Loucy (cell line): ENCODE measurements around the gene MAML2.

Source experiments
- EZH2phosphoT487 ChIP-seq: fragments of 200-600 bp; IDR thresholded peaks from 2 replicates; pipeline ENCODE4 v1.6.1; 2018; ENCODE audit warnings: antibody characterized with exemption, mild to moderate bottlenecking, moderate library complexity, borderline replicate concordance
- TF ChIP-seq, protein P1 (sequence below): fragments of 200-600 bp; sonication (generic); conservative IDR thresholded peaks from 2 replicates; pipeline ENCODE4 v1.5.1; 2014; ENCODE audit warnings: mild to moderate bottlenecking, antibody characterized with exemption, low read length

DNA sequence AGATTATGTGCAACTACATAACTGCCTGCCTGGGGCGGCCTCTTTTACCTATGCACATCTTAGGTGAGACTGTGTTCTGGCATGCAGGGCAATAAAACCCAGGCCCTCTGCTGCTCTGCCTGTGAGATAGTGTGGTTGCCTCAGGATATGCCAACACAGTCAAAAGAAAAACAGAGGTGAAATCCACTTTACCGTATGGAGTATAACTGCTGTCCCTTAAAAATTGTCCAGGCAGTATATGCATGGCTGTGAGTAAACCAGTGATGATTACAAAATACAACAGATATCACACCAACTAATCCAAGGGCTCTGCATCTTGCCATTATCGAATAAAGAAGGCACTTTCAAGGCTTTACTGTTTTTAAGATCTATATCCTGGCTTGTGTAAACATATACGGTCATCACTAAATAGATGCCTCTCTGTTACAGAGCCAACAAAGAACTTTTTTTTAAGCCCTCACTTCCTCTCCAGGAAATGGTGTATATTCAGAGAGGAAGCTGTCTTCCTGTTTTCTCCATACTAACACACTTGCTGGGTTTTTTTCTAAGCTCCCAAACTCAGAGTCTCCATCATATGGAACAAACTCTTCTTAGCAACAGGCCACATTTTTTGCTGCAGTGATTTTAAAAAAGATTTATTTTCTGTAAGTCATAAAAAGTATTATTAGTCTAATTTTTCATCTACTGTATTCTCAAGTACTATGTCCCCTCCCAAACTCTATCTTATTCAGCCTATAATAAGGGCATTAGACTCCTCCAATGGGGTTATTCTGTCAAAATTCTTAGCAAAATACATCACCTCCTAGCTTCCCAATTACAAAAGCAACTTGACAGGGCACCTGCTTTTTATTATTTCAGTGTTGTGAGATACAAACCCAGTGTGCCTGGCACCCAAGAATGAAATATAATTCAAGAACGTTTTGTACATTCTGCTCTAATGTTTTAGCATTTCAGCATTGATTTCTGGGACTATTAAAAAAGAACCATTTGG, 135.2 kb downstream of the MAML2 start:
- no peak for TF ChIP-seq EZH2phosphoT487
- TF ChIP-seq, protein P1, sequence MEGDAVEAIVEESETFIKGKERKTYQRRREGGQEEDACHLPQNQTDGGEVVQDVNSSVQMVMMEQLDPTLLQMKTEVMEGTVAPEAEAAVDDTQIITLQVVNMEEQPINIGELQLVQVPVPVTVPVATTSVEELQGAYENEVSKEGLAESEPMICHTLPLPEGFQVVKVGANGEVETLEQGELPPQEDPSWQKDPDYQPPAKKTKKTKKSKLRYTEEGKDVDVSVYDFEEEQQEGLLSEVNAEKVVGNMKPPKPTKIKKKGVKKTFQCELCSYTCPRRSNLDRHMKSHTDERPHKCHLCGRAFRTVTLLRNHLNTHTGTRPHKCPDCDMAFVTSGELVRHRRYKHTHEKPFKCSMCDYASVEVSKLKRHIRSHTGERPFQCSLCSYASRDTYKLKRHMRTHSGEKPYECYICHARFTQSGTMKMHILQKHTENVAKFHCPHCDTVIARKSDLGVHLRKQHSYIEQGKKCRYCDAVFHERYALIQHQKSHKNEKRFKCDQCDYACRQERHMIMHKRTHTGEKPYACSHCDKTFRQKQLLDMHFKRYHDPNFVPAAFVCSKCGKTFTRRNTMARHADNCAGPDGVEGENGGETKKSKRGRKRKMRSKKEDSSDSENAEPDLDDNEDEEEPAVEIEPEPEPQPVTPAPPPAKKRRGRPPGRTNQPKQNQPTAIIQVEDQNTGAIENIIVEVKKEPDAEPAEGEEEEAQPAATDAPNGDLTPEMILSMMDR = no peak
